ENCODE measurements around the gene SLC39A9.

- TF ChIP-seq ATF1 (CRISPR knock-in tag; IDR thresholded peaks at IDR 0.05): no peak
- no peak for TF ChIP-seq ZNF335 (CRISPR knock-in tag; IDR thresholded peaks at IDR 0.05)
- TF ChIP-seq, protein P1, sequence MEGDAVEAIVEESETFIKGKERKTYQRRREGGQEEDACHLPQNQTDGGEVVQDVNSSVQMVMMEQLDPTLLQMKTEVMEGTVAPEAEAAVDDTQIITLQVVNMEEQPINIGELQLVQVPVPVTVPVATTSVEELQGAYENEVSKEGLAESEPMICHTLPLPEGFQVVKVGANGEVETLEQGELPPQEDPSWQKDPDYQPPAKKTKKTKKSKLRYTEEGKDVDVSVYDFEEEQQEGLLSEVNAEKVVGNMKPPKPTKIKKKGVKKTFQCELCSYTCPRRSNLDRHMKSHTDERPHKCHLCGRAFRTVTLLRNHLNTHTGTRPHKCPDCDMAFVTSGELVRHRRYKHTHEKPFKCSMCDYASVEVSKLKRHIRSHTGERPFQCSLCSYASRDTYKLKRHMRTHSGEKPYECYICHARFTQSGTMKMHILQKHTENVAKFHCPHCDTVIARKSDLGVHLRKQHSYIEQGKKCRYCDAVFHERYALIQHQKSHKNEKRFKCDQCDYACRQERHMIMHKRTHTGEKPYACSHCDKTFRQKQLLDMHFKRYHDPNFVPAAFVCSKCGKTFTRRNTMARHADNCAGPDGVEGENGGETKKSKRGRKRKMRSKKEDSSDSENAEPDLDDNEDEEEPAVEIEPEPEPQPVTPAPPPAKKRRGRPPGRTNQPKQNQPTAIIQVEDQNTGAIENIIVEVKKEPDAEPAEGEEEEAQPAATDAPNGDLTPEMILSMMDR (CRISPR knock-in tag; IDR thresholded peaks at IDR 0.05): no peak
- TF ChIP-seq BRF2 (CRISPR knock-in tag; IDR thresholded peaks at IDR 0.05): no peak
- TF ChIP-seq ZBTB40 (IDR thresholded peaks at IDR 0.05): no peak
- no peak for TF ChIP-seq ZBTB40 (CRISPR knock-in tag; IDR thresholded peaks at IDR 0.05)
- TF ChIP-seq, protein P2, sequence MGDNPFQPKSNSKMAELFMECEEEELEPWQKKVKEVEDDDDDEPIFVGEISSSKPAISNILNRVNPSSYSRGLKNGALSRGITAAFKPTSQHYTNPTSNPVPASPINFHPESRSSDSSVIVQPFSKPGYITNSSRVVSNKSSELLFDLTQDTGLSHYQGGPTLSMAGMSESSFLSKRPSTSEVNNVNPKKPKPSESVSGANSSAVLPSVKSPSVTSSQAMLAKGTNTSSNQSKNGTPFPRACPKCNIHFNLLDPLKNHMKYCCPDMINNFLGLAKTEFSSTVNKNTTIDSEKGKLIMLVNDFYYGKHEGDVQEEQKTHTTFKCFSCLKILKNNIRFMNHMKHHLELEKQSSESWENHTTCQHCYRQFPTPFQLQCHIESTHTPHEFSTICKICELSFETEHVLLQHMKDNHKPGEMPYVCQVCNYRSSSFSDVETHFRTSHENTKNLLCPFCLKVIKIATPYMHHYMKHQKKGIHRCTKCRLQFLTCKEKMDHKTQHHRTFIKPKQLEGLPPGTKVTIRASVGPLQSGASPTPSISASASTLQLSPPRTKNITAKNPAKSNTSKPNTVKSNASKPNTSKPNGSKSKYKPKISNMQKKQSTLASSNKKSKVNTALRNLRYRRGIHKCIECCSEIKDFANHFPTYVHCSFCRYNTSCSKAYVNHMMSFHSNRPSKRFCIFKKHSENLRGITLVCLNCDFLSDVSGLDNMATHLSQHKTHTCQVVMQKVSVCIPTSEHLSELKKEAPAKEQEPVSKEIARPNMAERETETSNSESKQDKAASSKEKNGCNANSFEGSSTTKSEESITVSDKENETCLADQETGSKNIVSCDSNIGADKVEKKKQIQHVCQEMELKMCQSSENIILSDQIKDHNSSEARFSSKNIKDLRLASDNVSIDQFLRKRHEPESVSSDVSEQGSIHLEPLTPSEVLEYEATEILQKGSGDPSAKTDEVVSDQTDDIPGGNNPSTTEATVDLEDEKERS (CRISPR knock-in tag; IDR thresholded peaks at IDR 0.05): no peak
- no peak for TF ChIP-seq FOXM1 (CRISPR knock-in tag; IDR thresholded peaks at IDR 0.05)
- TF ChIP-seq ZNF556 (CRISPR knock-in tag; IDR thresholded peaks at IDR 0.05; ENCODE audit: borderline replicate concordance): no peak
- no peak for TF ChIP-seq HMG20A (CRISPR knock-in tag; IDR thresholded peaks at IDR 0.05; ENCODE audit: borderline replicate concordance)
- TF ChIP-seq, protein P3, sequence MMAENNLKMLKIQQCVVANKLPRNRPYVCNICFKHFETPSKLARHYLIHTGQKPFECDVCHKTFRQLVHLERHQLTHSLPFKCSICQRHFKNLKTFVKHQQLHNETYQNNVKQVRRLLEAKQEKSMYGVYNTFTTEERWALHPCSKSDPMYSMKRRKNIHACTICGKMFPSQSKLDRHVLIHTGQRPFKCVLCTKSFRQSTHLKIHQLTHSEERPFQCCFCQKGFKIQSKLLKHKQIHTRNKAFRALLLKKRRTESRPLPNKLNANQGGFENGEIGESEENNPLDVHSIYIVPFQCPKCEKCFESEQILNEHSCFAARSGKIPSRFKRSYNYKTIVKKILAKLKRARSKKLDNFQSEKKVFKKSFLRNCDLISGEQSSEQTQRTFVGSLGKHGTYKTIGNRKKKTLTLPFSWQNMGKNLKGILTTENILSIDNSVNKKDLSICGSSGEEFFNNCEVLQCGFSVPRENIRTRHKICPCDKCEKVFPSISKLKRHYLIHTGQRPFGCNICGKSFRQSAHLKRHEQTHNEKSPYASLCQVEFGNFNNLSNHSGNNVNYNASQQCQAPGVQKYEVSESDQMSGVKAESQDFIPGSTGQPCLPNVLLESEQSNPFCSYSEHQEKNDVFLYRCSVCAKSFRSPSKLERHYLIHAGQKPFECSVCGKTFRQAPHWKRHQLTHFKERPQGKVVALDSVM (CRISPR knock-in tag; IDR thresholded peaks at IDR 0.05): no peak
- TF ChIP-seq HDAC6 (IDR thresholded peaks at IDR 0.05; ENCODE audit: low read depth, low read length): no peak
- TF ChIP-seq EZH2 (conservative IDR thresholded peaks at IDR 0.05; ENCODE audit: low read depth, low read length): no peak
These were observed 34.5 kb upstream of the SLC39A9 start for GRCh38 chr14:69363964-69364363.

Data from HepG2 (cell line).